Neutrophil (primary cell): ENCODE measurements around the gene RIOK2.

Experiments
- H3K27ac ChIP-seq: fragments of 200-600 bp; sonication (generic); 2 replicates; pipeline ENCODE4 v1.5.1; 2016; ENCODE audit warnings: mild to moderate bottlenecking, moderate library complexity
- H3K27me3 ChIP-seq: fragments of 200-600 bp; sonication (generic); 2 replicates; pipeline ENCODE4 v1.6.0; 2016; ENCODE audit warnings: mild to moderate bottlenecking
- H3K36me3 ChIP-seq: fragments of 200-600 bp; sonication (generic); 2 replicates; pipeline ENCODE4 v1.5.1; 2017
- H3K4me1 ChIP-seq, 2 experiments: fragments of 200-600 bp in 1 of 2; sonication (generic) in 1 of 2; 1 replicate in 1 of 2; 2 replicates in 1 of 2; pipeline versions ENCODE4 v1.5.1 to v1.6.1; 2013 to 2016; ENCODE audit warnings: low read depth in 1 of 2, low read length in 1 of 2, mild to moderate bottlenecking in 1 of 2, moderate library complexity in 1 of 2; ENCODE audit not compliant: control insufficient read depth in 1 of 2, insufficient read depth in 1 of 2
- H3K4me3 ChIP-seq, 2 experiments: fragments of 200-600 bp in 1 of 2; sonication (generic) in 1 of 2; 1 replicate in 1 of 2; 2 replicates in 1 of 2; pipeline ENCODE4 v1.5.1; 2013 to 2016; ENCODE audit warnings: low read depth in 1 of 2, low read length in 1 of 2, mild to moderate bottlenecking in 1 of 2, moderate library complexity in 1 of 2
- H3K9me3 ChIP-seq: fragments of 200-600 bp; sonication (generic); 2 replicates; pipeline ENCODE4 v1.5.1; 2016
- CTCF ChIP-seq: fragments of 200-600 bp; sonication (generic); IDR thresholded peaks from 2 replicates; pipeline ENCODE4 v1.5.1; 2016; ENCODE audit warnings: antibody characterized with exemption

Gene RIOK2

DNA sequence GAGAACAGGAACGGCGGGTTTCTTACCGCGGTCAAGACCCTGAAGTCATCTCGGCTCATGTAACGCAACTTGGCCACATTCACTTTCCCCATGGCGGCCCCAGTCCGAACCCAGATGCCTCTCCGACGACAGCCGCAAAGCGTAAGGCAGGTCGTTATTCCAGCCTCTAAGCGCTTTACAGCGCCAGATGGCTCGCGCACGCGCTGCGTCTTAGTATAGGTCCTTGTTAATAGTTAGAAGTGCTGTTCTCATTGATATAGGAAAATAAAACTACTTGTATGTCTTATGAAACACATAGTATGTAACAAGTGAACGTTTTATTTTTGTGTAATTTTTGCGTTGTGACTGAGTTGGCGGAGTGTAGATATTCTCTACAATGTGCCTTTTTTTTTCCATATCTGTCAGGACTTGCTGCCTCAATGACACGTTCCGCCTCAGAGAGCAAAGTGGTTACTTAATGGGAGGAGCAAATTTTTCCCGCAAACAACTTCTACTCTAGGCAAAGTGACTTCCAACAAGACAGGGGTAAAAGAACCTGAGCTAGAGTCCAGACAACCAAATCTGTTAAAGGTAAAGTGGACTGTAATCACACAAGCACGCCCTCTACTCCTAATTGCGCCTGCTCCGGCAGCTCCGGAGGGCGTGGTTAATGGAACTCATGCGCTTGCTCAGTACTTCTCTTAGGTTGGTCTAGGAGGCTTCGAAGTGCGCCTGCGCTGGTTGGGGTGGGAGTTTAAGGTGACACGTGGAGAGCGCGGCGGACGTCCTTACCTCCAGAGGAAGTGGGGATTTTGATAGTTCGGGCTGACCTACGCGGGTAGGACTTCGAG lies at the start of gene RIOK2:
Gene RIOK2, minus strand, starts transcription at position 148 of the 830 bp plus-strand sequence. Its CDS starts 56 bp downstream, at position 92.
- H3K9me3 ChIP-seq, result no peaks in the 10 kb centered on the region
- H3K4me1 ChIP-seq, result peaks cover 16 to 21% of the 10 kb centered on the region in 2 experiments
- TF ChIP-seq CTCF, result no peak
- peaks cover 7% of the 10 kb centered on the region for H3K36me3 ChIP-seq
- H3K27ac ChIP-seq, result peak within 1 kb of the TSS; percentile 88
- H3K27me3 ChIP-seq, result no peaks in the 10 kb centered on the region
- peak within 1 kb of the TSS; percentile 74 to 91 for H3K4me3 ChIP-seq

GRCh38 chr5:97231025-97231636 lies 48.1 kb upstream of the RIOK2 start:
- Histone ChIP-seq H3K9me3 (no peaks in the 10 kb centered on the region), H3K36me3 (no peaks in the 10 kb centered on the region), H3K27me3 (no peaks in the 10 kb centered on the region), H3K4me3 (no peak overlapping the region), H3K4me1 (no peaks in the 10 kb centered on the region), H3K27ac (no peak overlapping the region)
- TF ChIP-seq CTCF, result peak; percentile 37

- Histone ChIP-seq H3K4me3 (no peak overlapping the region), H3K27me3 (no peaks in the 10 kb centered on the region), H3K36me3 (no peaks in the 10 kb centered on the region), H3K27ac (no peak overlapping the region), H3K9me3 (no peaks in the 10 kb centered on the region), H3K4me1 (no peaks in the 10 kb centered on the region)
- no peak for TF ChIP-seq CTCF
These were observed 46.7 kb upstream of the RIOK2 start for GRCh38 chr5:97229688-97230285.

- TF ChIP-seq CTCF, result no peak
- Histone ChIP-seq H3K4me3 (no peak overlapping the region), H3K36me3 (no peaks in the 10 kb centered on the region), H3K27me3 (no peaks in the 10 kb centered on the region), H3K27ac (no peak overlapping the region), H3K9me3 (no peaks in the 10 kb centered on the region), H3K4me1 (no peaks in the 10 kb centered on the region)
These were observed 46.1 kb upstream of the RIOK2 start for GRCh38 chr5:97229196-97229595.

- H3K36me3 ChIP-seq, result no peaks in the 10 kb centered on the region
- no peaks in the 10 kb centered on the region for H3K9me3 ChIP-seq
- TF ChIP-seq CTCF, result no peak
- H3K4me3 ChIP-seq, result no peak overlapping the region
- H3K27me3 ChIP-seq, result no peaks in the 10 kb centered on the region
- H3K4me1 ChIP-seq, result no peaks in the 10 kb centered on the region
- H3K27ac ChIP-seq, result no peak overlapping the region
These were observed 42.2 kb upstream of the RIOK2 start for GRCh38 chr5:97225222-97225621.
